Mesendoderm (in vitro differentiated cells): ENCODE measurements around the gene THBS4.

ENCODE experiments used
- DNase-seq: peaks from one replicate; pipeline ENCODE4 v3.0.0; 2013
- H2AK5ac ChIP-seq: 2 replicates; pipeline ENCODE4 v1.6.1; 2013; ENCODE audit warnings: low read length, inconsistent platforms
- H2BK120ac ChIP-seq: 2 replicates; pipeline ENCODE4 v1.6.1; 2013; ENCODE audit warnings: low read depth, mild to moderate bottlenecking, low read length, moderate library complexity, mixed read lengths
- H2BK15ac ChIP-seq: replicated peaks from 2 replicates; pipeline ENCODE4 v1.6.1; 2013; ENCODE audit warnings: low read depth, mild to moderate bottlenecking, moderate library complexity
- H2BK5ac ChIP-seq: 2 replicates; pipeline ENCODE4 v1.6.1; 2013; ENCODE audit warnings: low read length, inconsistent platforms
- H3K18ac ChIP-seq: 2 replicates; pipeline ENCODE4 v1.6.1; 2013; ENCODE audit warnings: mild to moderate bottlenecking, low read length, mixed read lengths
- H3K23ac ChIP-seq: one replicate; pipeline ENCODE4 v1.6.1; 2013; ENCODE audit warnings: low read length
- H3K27ac ChIP-seq: 2 replicates; pipeline ENCODE4 v1.5.1; 2013; ENCODE audit warnings: low read depth, mild to moderate bottlenecking, inconsistent platforms, low read length, moderate library complexity
- H3K27me3 ChIP-seq: 2 replicates; pipeline ENCODE4 v1.6.1; 2013; ENCODE audit warnings: low read length, control low read depth, mild to moderate bottlenecking, inconsistent platforms; ENCODE audit not compliant: insufficient read depth, poor library complexity
- H3K36me3 ChIP-seq: 2 replicates; pipeline ENCODE4 v1.6.1; 2013; ENCODE audit warnings: low read length, inconsistent platforms; ENCODE audit not compliant: control insufficient read depth, insufficient read depth
- H3K4ac ChIP-seq: one replicate; pipeline ENCODE4 v1.6.1; 2013; ENCODE audit warnings: low read depth, mild to moderate bottlenecking, low read length, moderate library complexity
- H3K4me1 ChIP-seq: 2 replicates; pipeline ENCODE4 v1.6.1; 2013; ENCODE audit warnings: low read depth, low read length, inconsistent platforms; ENCODE audit not compliant: control insufficient read depth
- H3K4me2 ChIP-seq: 2 replicates; pipeline ENCODE4 v1.6.1; 2013; ENCODE audit warnings: low read length
- H3K4me3 ChIP-seq: 2 replicates; pipeline ENCODE4 v1.5.1; 2013; ENCODE audit warnings: mild to moderate bottlenecking, low read length
- H3K56ac ChIP-seq: one replicate; pipeline ENCODE4 v1.6.1; 2013; ENCODE audit warnings: low read length
- H3K79me1 ChIP-seq: 2 replicates; pipeline ENCODE4 v1.6.1; 2013; ENCODE audit warnings: low read length, inconsistent platforms
- H3K79me2 ChIP-seq: 2 replicates; pipeline ENCODE4 v1.6.1; 2013; ENCODE audit warnings: mild to moderate bottlenecking, low read length; ENCODE audit not compliant: control insufficient read depth, insufficient read depth
- H3K9ac ChIP-seq: 2 replicates; pipeline ENCODE4 v1.6.1; 2013; ENCODE audit warnings: low read length, inconsistent platforms
- H4K5ac ChIP-seq: one replicate; pipeline ENCODE4 v1.6.1; 2013; ENCODE audit warnings: low read length
- H4K8ac ChIP-seq: one replicate; pipeline ENCODE4 v1.6.1; 2013; ENCODE audit warnings: low read depth, mild to moderate bottlenecking, control low read depth, low read length, moderate library complexity
- WGBS: extraction: QIAGEN DNeasy Blood & Tissue Kit; methylation state at CpG from one replicate; pipeline ENCODE4 v1.1.7; 2013; ENCODE audit warnings: low lambda C conversion rate, missing lambda C conversion rate; ENCODE audit not compliant: insufficient coverage; ENCODE audit errors: extremely low coverage; 5-methylcytosine and 5-hydroxymethylcytosine counted together

The THBS4 gene

DNA sequence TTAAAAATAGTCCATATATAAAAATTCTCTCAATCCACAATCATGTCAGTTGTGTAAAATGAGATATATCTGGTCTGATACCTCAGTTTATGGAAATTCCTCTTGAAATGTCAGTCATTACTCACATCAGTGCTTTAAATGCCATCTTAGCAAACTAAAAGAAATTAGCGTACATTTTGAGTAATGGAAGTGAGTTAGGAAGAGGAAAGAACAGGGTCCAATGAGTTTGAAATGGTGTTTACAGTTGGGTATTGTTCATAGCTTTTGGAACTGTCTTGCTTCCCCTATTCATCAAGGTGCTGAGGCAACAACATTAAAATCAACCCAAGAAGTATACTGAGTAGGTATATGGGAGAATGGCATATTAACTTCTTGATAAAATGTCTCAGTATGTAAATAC lies 35.4 kb upstream of the THBS4 start:
- Histone ChIP-seq H3K27ac (no peak overlapping the region), H4K5ac (no peak overlapping the region), H3K4me2 (no peak overlapping the region), H3K4me3 (no peak overlapping the region), H3K56ac (no peak overlapping the region), H2BK5ac (no peak overlapping the region), H3K4me1 (no peaks in the 10 kb centered on the region), H3K79me1 (no peaks in the 10 kb centered on the region), H3K9ac (no peak overlapping the region), H3K18ac (no peak overlapping the region), H4K8ac (no peak overlapping the region), H3K27me3 (no peaks in the 10 kb centered on the region), H3K79me2 (no peaks in the 10 kb centered on the region), H2BK120ac (no peak overlapping the region), H3K23ac (no peak overlapping the region), H3K36me3 (no peaks in the 10 kb centered on the region), H3K4ac (no peak overlapping the region), H2AK5ac (no peak overlapping the region), H2BK15ac (no peak overlapping the region)
- no peak for DNase-seq
- WGBS = no CpG with 5 or more reads among the region's 1 CpG

DNA sequence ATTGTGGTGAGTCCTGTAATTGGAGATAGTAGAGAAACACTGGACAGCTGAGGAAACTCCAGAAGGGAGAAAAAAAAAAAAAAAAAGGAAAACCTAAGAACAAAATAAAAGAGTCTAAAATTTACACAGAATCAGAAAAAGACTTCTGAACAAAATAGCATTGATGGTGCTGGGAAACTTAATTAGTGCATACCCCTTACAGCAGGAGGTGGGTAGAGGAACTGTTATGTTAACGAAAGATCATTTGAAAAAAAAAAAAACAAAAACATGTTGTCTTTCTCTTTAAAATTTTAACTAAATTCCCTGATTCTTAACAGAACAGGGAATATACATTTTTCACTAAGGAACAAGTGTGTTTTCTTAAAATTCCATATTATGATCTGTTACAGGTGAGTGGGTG lies 32.5 kb upstream of the THBS4 start:
- no peaks in the 10 kb centered on the region for H3K36me3 ChIP-seq
- H2AK5ac ChIP-seq = no peak overlapping the region
- H3K23ac ChIP-seq = no peak overlapping the region
- H3K4ac ChIP-seq = no peak overlapping the region
- H4K5ac ChIP-seq = no peak overlapping the region
- no peaks in the 10 kb centered on the region for H3K4me1 ChIP-seq
- no peak overlapping the region for H2BK5ac ChIP-seq
- no peaks in the 10 kb centered on the region for H3K79me2 ChIP-seq
- H3K4me3 ChIP-seq = no peak overlapping the region
- no peaks in the 10 kb centered on the region for H3K27me3 ChIP-seq
- no peak overlapping the region for H2BK120ac ChIP-seq
- no peak overlapping the region for H3K56ac ChIP-seq
- H3K18ac ChIP-seq = no peak overlapping the region
- no peaks in the 10 kb centered on the region for H3K79me1 ChIP-seq
- WGBS = no CpG with 5 or more reads among the region's 1 CpG
- no peak overlapping the region for H3K9ac ChIP-seq
- no peak overlapping the region for H2BK15ac ChIP-seq
- no peak for DNase-seq
- H3K4me2 ChIP-seq = no peak overlapping the region
- no peak overlapping the region for H3K27ac ChIP-seq
- H4K8ac ChIP-seq = no peak overlapping the region

DNA sequence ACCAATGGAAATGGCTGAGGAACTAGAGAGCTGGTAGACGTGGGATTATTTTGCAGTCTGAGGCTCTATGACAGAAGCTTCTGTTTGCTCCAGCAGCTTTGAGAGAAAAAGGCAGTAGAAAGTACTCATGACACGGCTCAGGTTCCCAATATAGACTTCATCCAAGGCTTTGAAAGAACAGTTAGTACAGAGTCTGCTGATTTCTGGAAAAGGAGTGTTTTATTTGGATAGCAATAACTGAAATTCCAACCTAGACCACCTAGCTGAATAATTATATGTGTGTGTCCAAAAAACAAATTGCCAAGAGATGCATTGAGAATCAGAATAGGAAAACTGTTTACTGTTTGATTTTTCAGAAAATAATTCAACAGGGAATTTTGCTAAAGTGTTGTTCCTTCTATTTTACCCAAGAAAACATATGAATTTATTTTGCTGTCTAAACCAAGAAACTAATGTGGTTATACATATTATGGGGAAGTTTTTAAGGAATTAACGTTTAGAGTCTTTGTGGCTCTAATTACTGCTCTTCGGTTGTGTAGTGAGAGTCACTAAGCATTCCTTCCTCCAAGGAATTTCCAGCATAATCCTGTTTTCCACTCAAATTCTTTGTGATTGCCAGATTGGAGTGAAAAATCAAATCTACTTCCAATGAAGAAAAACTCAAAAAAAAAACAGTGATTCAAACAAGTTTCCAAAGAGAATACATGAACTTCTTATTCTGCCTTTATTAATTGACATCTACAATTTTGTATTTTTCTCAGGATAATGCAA lies 26.0 kb upstream of the THBS4 start:
- H3K36me3 ChIP-seq = no peaks in the 10 kb centered on the region
- no CpG with 5 or more reads among the region's 4 CpGs for WGBS

DNA sequence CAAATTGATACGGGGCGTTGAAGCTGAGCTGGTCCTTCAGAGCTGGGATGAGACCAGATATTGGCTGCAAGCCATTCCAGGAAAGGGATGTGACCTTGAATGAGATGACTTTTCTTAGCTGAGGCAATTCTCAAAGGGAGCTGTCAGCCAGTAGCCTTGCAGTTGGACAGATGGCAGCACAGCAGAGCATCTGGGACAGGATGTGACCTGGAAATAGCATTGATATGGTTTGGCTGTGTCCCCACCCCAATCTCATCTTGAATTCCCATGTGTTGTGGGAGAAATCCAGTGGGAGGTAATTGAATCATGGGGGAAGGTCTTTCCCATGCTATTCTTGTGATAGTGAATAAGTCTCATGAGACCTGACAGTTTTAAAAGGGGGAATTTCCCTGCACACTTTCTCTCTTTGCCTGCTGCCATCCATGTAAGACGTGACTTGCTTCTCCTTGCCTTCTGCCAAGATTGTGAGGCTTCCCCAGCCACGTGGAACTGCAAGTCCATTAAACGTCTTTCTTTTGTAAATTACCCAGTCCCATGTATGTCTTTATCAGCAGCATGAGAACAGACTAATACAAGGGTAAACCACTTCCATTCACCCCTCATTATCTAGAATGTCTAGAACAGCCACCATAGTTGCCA lies 24.3 kb upstream of the THBS4 start:
- Histone ChIP-seq H2AK5ac (no peak overlapping the region), H2BK5ac (no peak overlapping the region), H3K23ac (no peak overlapping the region), H3K4me1 (no peaks in the 10 kb centered on the region), H3K4me3 (no peak overlapping the region), H3K27ac (no peak overlapping the region), H4K5ac (no peak overlapping the region), H2BK15ac (no peak overlapping the region), H4K8ac (no peak overlapping the region), H3K79me1 (no peaks in the 10 kb centered on the region), H3K36me3 (no peaks in the 10 kb centered on the region), H2BK120ac (no peak overlapping the region), H3K79me2 (no peaks in the 10 kb centered on the region), H3K56ac (no peak overlapping the region), H3K18ac (no peak overlapping the region), H3K4ac (no peak overlapping the region), H3K4me2 (no peak overlapping the region), H3K27me3 (no peaks in the 10 kb centered on the region), H3K9ac (no peak overlapping the region)
- WGBS = no CpG with 5 or more reads among the region's 5 CpGs
- no peak for DNase-seq

More for the DNA sequence above, 26.0 kb upstream of the THBS4 start:
- H3K27me3 ChIP-seq = no peaks in the 10 kb centered on the region
- H3K4me2 ChIP-seq = no peak overlapping the region
- no peak overlapping the region for H3K27ac ChIP-seq
- H3K56ac ChIP-seq = no peak overlapping the region
- no peak overlapping the region for H2BK120ac ChIP-seq
- no peaks in the 10 kb centered on the region for H3K79me1 ChIP-seq
- no peak overlapping the region for H3K4me3 ChIP-seq
- H3K9ac ChIP-seq = no peak overlapping the region
- H3K79me2 ChIP-seq = no peaks in the 10 kb centered on the region
- no peak overlapping the region for H3K18ac ChIP-seq
- H2BK15ac ChIP-seq = no peak overlapping the region
- no peak overlapping the region for H3K23ac ChIP-seq
- no peak overlapping the region for H2BK5ac ChIP-seq
- H2AK5ac ChIP-seq = no peak overlapping the region
- H4K5ac ChIP-seq = no peak overlapping the region
- DNase-seq = no peak
- no peak overlapping the region for H3K4ac ChIP-seq
- H3K4me1 ChIP-seq = no peaks in the 10 kb centered on the region
- no peak overlapping the region for H4K8ac ChIP-seq

DNA sequence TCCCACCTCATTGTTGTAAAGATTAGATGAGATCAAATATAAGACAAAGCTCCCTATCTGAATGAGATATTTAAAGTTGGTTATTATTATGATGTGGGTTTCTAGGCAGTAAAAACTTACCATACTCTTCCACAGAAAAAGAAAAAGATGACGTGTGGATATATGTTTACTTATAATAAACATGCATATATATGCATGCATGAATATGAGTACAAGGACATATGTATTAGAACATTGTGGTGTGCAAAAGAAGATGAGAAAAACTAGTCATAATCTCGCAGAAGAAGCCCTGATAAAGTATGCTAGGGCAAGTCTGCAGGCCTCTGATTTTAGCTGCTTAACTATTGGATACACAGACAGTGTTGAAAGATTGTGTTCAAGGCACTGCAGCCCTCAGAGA lies 10.1 kb upstream of the THBS4 start:
- H3K4me3 ChIP-seq = no peak overlapping the region
- H3K27ac ChIP-seq = no peak overlapping the region
- no peak overlapping the region for H3K23ac ChIP-seq
- no peak overlapping the region for H2BK5ac ChIP-seq
- H3K79me2 ChIP-seq = no peaks in the 10 kb centered on the region
- no peak overlapping the region for H2BK120ac ChIP-seq
- no peak overlapping the region for H4K8ac ChIP-seq
- no peak overlapping the region for H2AK5ac ChIP-seq
- no peak overlapping the region for H3K18ac ChIP-seq
- no peak overlapping the region for H3K4me2 ChIP-seq
- no peak overlapping the region for H3K9ac ChIP-seq
- H3K79me1 ChIP-seq = no peaks in the 10 kb centered on the region
- WGBS = no CpG with 5 or more reads among the region's 2 CpGs
- no peaks in the 10 kb centered on the region for H3K27me3 ChIP-seq
- no peak for DNase-seq
- H3K36me3 ChIP-seq = no peaks in the 10 kb centered on the region
- H3K4me1 ChIP-seq = no peaks in the 10 kb centered on the region
- H3K4ac ChIP-seq = no peak overlapping the region
- no peak overlapping the region for H4K5ac ChIP-seq
- no peak overlapping the region for H3K56ac ChIP-seq
- no peak overlapping the region for H2BK15ac ChIP-seq

DNA sequence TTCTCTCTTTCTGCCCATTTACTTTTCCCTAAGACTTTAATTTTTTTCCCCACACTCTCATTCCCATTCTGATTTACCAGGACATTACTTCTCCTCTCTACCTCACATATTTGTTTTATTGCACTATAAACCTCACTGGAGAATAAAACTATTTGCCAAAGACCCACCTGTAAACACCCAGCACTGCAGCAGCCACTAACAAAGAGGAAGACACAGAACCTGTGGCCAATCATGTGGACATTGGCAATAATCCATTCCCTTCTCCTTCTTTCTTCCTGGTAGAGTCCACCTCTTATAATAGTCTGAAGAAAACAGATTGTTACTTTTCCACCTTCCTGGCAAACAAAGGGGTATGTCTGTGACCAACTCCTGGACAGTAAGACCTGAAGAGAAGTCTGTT lies 8.3 kb upstream of the THBS4 start:
- DNase-seq = no peak
- no peak overlapping the region for H3K4me3 ChIP-seq
- no peaks in the 10 kb centered on the region for H3K79me2 ChIP-seq
- H3K4me2 ChIP-seq = no peak overlapping the region
- H3K4ac ChIP-seq = no peak overlapping the region
- H4K5ac ChIP-seq = no peak overlapping the region
- H2BK15ac ChIP-seq = no peak overlapping the region
- no peak overlapping the region for H3K56ac ChIP-seq
- no peak overlapping the region for H2AK5ac ChIP-seq
- H2BK5ac ChIP-seq = no peak overlapping the region
- H3K4me1 ChIP-seq = no peaks in the 10 kb centered on the region
- H3K18ac ChIP-seq = no peak overlapping the region
- no peaks in the 10 kb centered on the region for H3K36me3 ChIP-seq
- H4K8ac ChIP-seq = no peak overlapping the region
- no peaks in the 10 kb centered on the region for H3K27me3 ChIP-seq
- H3K23ac ChIP-seq = no peak overlapping the region
- no peak overlapping the region for H3K27ac ChIP-seq
- H2BK120ac ChIP-seq = no peak overlapping the region
- no peaks in the 10 kb centered on the region for H3K79me1 ChIP-seq
- no peak overlapping the region for H3K9ac ChIP-seq
